ENCODE data around the gene LIPT1.
"Not testable (repeated sequence)": the region's sequence is repeated elsewhere in the genome, so short reads cannot be mapped to it uniquely, and the experiment has no call there.

LIPT1 gene

GRCh38 chr2:99154643-99155536, at the start of gene LIPT1, which contains the start of gene TSGA10:
LIPT1 (plus strand) TSS chr2:99154967; CDS start chr2:99161958, 6,991 bp downstream.
TSGA10 (minus strand) TSS chr2:99154942; CDS start chr2:99109439, 45,503 bp downstream.
- peak; percentile 86 for DNase-seq

GRCh38 chr2:99106913-99107312, 47.9 kb upstream of the LIPT1 start:
- DNase-seq = no peak

- no peak for DNase-seq
Measured at GRCh38 chr2:99111236-99111635, 43.5 kb upstream of the LIPT1 start.

GRCh38 chr2:99111945-99112344, 42.8 kb upstream of the LIPT1 start:
- no peak for DNase-seq

GRCh38 chr2:99112617-99113016, 42.1 kb upstream of the LIPT1 start:
- no peak for DNase-seq

GRCh38 chr2:99127981-99128380, 26.8 kb upstream of the LIPT1 start:
- no peak for DNase-seq

GRCh38 chr2:99135044-99135556, 19.7 kb upstream of the LIPT1 start:
- not testable (repeated sequence) for DNase-seq

GRCh38 chr2:99139003-99139402, 15.8 kb upstream of the LIPT1 start:
- DNase-seq = no peak

- no peak for DNase-seq
Measured at GRCh38 chr2:99140056-99140859, 14.5 kb upstream of the LIPT1 start.

GRCh38 chr2:99140860-99141109, 14.0 kb upstream of the LIPT1 start:
- DNase-seq = no peak

GRCh38 chr2:99141110-99142108, 13.4 kb upstream of the LIPT1 start, which contains the start of gene C2orf15:
C2orf15 (plus strand) TSS chr2:99141707; CDS start chr2:99150559, 8,852 bp downstream.
- DNase-seq = peak; percentile 86

- DNase-seq = no peak
Measured at GRCh38 chr2:99150706-99151105, 4.1 kb upstream of the LIPT1 start.

- no peak for DNase-seq
Measured at GRCh38 chr2:99152199-99152895, 2.4 kb upstream of the LIPT1 start.

- DNase-seq = no peak
Measured at GRCh38 chr2:99153921-99154604, 704 bp upstream of the LIPT1 start.

GRCh38 chr2:99156891-99157290, 2.1 kb downstream of the LIPT1 start:
- no peak for DNase-seq

- DNase-seq = no peak
Measured at GRCh38 chr2:99158599-99158998, 3.8 kb downstream of the LIPT1 start.

- DNase-seq = no peak
Measured at GRCh38 chr2:99159594-99159993, 4.8 kb downstream of the LIPT1 start.

GRCh38 chr2:99166218-99166617, 11.5 kb downstream of the LIPT1 start:
- DNase-seq = no peak

GRCh38 chr2:99169534-99169933, 14.8 kb downstream of the LIPT1 start:
- no peak for DNase-seq

GRCh38 chr2:99171377-99172140, 16.8 kb downstream of the LIPT1 start:
- DNase-seq = no peak
